Renal cortex interstitium (tissue), 3 donors: ENCODE measurements around the gene KIF5A. TPM values are rescaled to one million over a fixed set of nuclear protein-coding genes. Genes with fewer than 3 reads are reported as not detected.

ENCODE experiments used
- polyA plus RNA-seq, 3 donors: library from polyadenylated mRNA; unstranded; fragments of 120-200 nt; gene quantifications; one replicate each; pipeline ENCODE4 v1.2.1, GENCODE V29; 2013; ENCODE audit not compliant: insufficient read length in 3 of 3

The KIF5A gene
- polyA plus RNA-seq, 3 donors, result 0.50 to 0.88 (median 0.76) TPM

Other genes with a start within 250 kb of the KIF5A start
- gene R3HDM2, start 119.0 kb upstream of the KIF5A start, polyA plus RNA-seq, result 100 to 1,000 TPM in 1 of 3 donors, 10 to 100 TPM in 2; 62.4 to 109 (median 81.4) TPM
- under 1 TPM; 0.25 to 0.33 (median 0.32) TPM for gene INHBC, start 115.3 kb upstream of the KIF5A start, polyA plus RNA-seq
- under 1 TPM; 0.65 to 0.77 (median 0.66) TPM for gene INHBE, start 94.7 kb upstream of the KIF5A start, polyA plus RNA-seq
- 10 to 100 TPM; 16.4 to 22.8 (median 20.3) TPM for gene GLI1, start 90.3 kb upstream of the KIF5A start, polyA plus RNA-seq
- 1 to 10 TPM; 2.9 to 3.1 (median 3.0) TPM for gene ARHGAP9, start 70.2 kb upstream of the KIF5A start, polyA plus RNA-seq
- 100 to 1,000 TPM; 113 to 145 (median 114) TPM for gene MARS1, start 62.0 kb upstream of the KIF5A start, polyA plus RNA-seq
- gene DDIT3, start 29.5 kb upstream of the KIF5A start, polyA plus RNA-seq, result 10 to 100 TPM; 28.4 to 36.2 (median 31.4) TPM
- gene MBD6, start 27.2 kb upstream of the KIF5A start, polyA plus RNA-seq, result 100 to 1,000 TPM in 1 of 3 donors, 10 to 100 TPM in 2; 52.7 to 108 (median 65.9) TPM
- 100 to 1,000 TPM; 160 to 172 (median 172) TPM for gene DCTN2, start 2.9 kb upstream of the KIF5A start, polyA plus RNA-seq
- gene PIP4K2C, start 41.1 kb downstream of the KIF5A start, polyA plus RNA-seq, result 10 to 100 TPM; 36.5 to 42.1 (median 40.0) TPM
- gene DTX3, start 54.8 kb downstream of the KIF5A start, polyA plus RNA-seq, result 10 to 100 TPM; 54.5 to 74.5 (median 63.9) TPM
- 10 to 100 TPM; 29.8 to 37.5 (median 36.4) TPM for gene ARHGEF25, start 61.4 kb downstream of the KIF5A start, polyA plus RNA-seq
- 1 to 10 TPM in 1 of 3 donors, under 1 TPM in 2; 0.84 to 1.3 (median 0.97) TPM for gene B4GALNT1, start 83.2 kb downstream of the KIF5A start, polyA plus RNA-seq
- gene OS9, start 144.1 kb downstream of the KIF5A start, polyA plus RNA-seq, result 100 to 1,000 TPM; 197 to 215 (median 204) TPM
- gene AGAP2, start 188.7 kb downstream of the KIF5A start, polyA plus RNA-seq, result 1 to 10 TPM in 2 of 3 donors, under 1 TPM in 1; 0.89 to 1.9 (median 1.1) TPM
- gene TSPAN31, start 195.0 kb downstream of the KIF5A start, polyA plus RNA-seq, result 100 to 1,000 TPM in 1 of 3 donors, 10 to 100 TPM in 2; 86.7 to 113 (median 99.9) TPM
- 100 to 1,000 TPM; 218 to 260 (median 221) TPM for gene CDK4, start 202.3 kb downstream of the KIF5A start, polyA plus RNA-seq
- 10 to 100 TPM; 16.6 to 24.8 (median 17.6) TPM for gene MARCHF9, start 205.1 kb downstream of the KIF5A start, polyA plus RNA-seq
- 1 to 10 TPM in 2 of 3 donors, under 1 TPM in 1; 0.96 to 1.5 (median 1.2) TPM for gene CYP27B1, start 217.0 kb downstream of the KIF5A start, polyA plus RNA-seq
- gene METTL1, start 222.1 kb downstream of the KIF5A start, polyA plus RNA-seq, result 10 to 100 TPM; 28.6 to 31.8 (median 31.5) TPM
- gene EEF1AKMT3, start 222.6 kb downstream of the KIF5A start, polyA plus RNA-seq, result 10 to 100 TPM; 11.6 to 13.3 (median 12.1) TPM
- 10 to 100 TPM; 40.5 to 43.2 (median 40.6) TPM for gene TSFM, start 232.7 kb downstream of the KIF5A start, polyA plus RNA-seq